Prostate gland (tissue), 2 donors: Measurements from ENCODE around the gene FAM89B. TPM values are rescaled to one million over a fixed set of nuclear protein-coding genes. Genes with fewer than 3 reads are reported as not detected.
A peak's percentile ranks its signal among the peaks of the same experiment; 100 is the strongest.

Experiments used
- DNase-seq: peaks from one replicate; pipeline ENCODE4 v3.0.0-alpha.2; 2019; ENCODE audit warnings: low spot score
- H3K27ac ChIP-seq, 2 donors: fragments of 200-600 bp; sonication (generic); 2 replicates each; pipeline ENCODE4 v1.5.1; 2017 to 2019
- H3K27me3 ChIP-seq: fragments of 200-600 bp; sonication (generic); replicated peaks from 2 replicates; pipeline ENCODE4 v1.5.1; 2019; ENCODE audit not compliant: insufficient read depth
- H3K36me3 ChIP-seq, 2 donors: fragments of 200-600 bp; sonication (generic); 1 replicate in 1 of 2; 2 replicates in 1 of 2; pipeline versions ENCODE4 v1.5.1 to v1.8.1; 2017 to 2019
- H3K4me1 ChIP-seq: fragments of 200-600 bp; sonication (generic); replicated peaks from 2 replicates; pipeline ENCODE4 v1.5.1; 2019
- H3K4me3 ChIP-seq, 2 donors: fragments of 200-600 bp; sonication (generic); 2 replicates each; pipeline ENCODE4 v1.5.1; 2017 to 2019
- H3K9me3 ChIP-seq: fragments of 200-600 bp; sonication (generic); 2 replicates; pipeline ENCODE4 v1.5.1; 2017
- POLR2A ChIP-seq: fragments of 450-650 bp; IDR thresholded peaks from one replicate; pipeline ENCODE4 v1.6.1; 2016; ENCODE audit warnings: antibody characterized with exemption, mild to moderate bottlenecking
- POLR2AphosphoS5 ChIP-seq: sonication (generic); formaldehyde crosslinking; IDR thresholded peaks from one replicate; pipeline ENCODE4 v1.6.1; 2017; ENCODE audit warnings: antibody characterized with exemption
- WGBS: methylation state at CpG from one replicate; pipeline ENCODE4 v1.1.5; 2018; 5-methylcytosine and 5-hydroxymethylcytosine counted together
- intact Hi-C: fragments of 100-400 bp; cut with DNase I; formaldehyde crosslinking; loops from one replicate; pipeline ENCODE4 v1.14.2; 2022
- total RNA-seq, 2 donors: library from RNA; depleted of rRNA; stranded (reverse); fragments of >200 nt; gene quantifications; one replicate each; pipeline ENCODE4 v1.1.0, GENCODE V29; 2016
- TF ChIP-seq, protein P1 (sequence below), 4 experiments: fragments of 200-600 bp in 2 of 4; fragments of 450-650 bp in 2 of 4; sonication (generic) in 2 of 4; IDR thresholded peaks; 1 replicate in 3 of 4; 2 replicates in 1 of 4; pipeline ENCODE4 v1.5.1; 2016 to 2019; ENCODE audit warnings: antibody characterized with exemption in 4 of 4, mild to moderate bottlenecking in 2 of 4, moderate library complexity in 2 of 4

Gene FAM89B
- total RNA-seq, 2 donors from 2014 or later, result 68.6 to 92.6 TPM

GRCh38 chr11:65615950-65616574 lies 43.7 kb downstream of the FAM89B start:
- H3K9me3 ChIP-seq, result no peaks in the 10 kb centered on the region
- peak overlapping the region; percentile 75 to 90 for H3K4me3 ChIP-seq
- no peaks in the 10 kb centered on the region for H3K27me3 ChIP-seq
- intact Hi-C loops, result loop anchor here (5.0 kb wide), 1 partner anchor 36 kb away; no protein-coding TSS in a partner anchor
- DNase-seq, result no peak
- peaks cover 30% of the 10 kb centered on the region for H3K4me1 ChIP-seq
- WGBS, result 2% methylated on average over 23 of the region's 50 CpGs
- no peak for TF ChIP-seq POLR2AphosphoS5
- TF ChIP-seq POLR2A, result no peak
- TF ChIP-seq, protein P1, sequence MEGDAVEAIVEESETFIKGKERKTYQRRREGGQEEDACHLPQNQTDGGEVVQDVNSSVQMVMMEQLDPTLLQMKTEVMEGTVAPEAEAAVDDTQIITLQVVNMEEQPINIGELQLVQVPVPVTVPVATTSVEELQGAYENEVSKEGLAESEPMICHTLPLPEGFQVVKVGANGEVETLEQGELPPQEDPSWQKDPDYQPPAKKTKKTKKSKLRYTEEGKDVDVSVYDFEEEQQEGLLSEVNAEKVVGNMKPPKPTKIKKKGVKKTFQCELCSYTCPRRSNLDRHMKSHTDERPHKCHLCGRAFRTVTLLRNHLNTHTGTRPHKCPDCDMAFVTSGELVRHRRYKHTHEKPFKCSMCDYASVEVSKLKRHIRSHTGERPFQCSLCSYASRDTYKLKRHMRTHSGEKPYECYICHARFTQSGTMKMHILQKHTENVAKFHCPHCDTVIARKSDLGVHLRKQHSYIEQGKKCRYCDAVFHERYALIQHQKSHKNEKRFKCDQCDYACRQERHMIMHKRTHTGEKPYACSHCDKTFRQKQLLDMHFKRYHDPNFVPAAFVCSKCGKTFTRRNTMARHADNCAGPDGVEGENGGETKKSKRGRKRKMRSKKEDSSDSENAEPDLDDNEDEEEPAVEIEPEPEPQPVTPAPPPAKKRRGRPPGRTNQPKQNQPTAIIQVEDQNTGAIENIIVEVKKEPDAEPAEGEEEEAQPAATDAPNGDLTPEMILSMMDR (IDR thresholded peaks at IDR 0.05), result no peak
- H3K36me3 ChIP-seq, result peaks cover 14 to 32% of the 10 kb centered on the region in 2 donors
- H3K27ac ChIP-seq, result peak overlapping the region; percentile 76 to 79

DNA sequence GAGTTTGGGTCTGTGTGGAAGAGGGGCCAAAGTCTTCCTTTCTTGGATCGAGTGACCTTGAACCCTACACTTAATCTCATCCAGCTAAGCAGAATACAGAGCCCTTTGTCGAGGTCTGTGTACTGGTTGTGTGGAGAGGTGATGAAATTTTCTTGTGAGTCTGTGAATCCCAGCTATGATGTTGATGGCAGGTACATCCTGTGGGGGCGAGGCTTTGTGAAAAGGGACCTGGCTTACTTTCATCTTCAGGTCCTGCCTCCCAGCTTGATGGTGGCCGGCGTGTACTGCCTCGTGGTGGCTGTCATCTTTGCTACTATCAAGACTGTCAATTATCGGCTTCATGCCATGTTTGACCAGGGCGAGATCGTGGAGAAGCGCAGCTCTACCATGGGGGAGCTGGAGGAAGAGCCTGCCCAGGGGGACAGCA lies 44.2 kb downstream of the FAM89B start:
- DNase-seq, result no peak
- Histone ChIP-seq H3K9me3 (no peaks in the 10 kb centered on the region), H3K4me3 (peak overlapping the region; percentile 75 to 90), H3K4me1 (peaks cover 26% of the 10 kb centered on the region), H3K27ac (no peak overlapping the region), H3K27me3 (no peaks in the 10 kb centered on the region), H3K36me3 (peaks cover 14 to 32% of the 10 kb centered on the region in 2 donors)
- 62% methylated on average over 10 of the region's 10 CpGs for WGBS
- intact Hi-C loops, result loop anchor here (5.0 kb wide), 1 partner anchor 36 kb away; no protein-coding TSS in a partner anchor
- TF ChIP-seq POLR2A (no peak), POLR2AphosphoS5 (no peak)
- TF ChIP-seq, protein P1 (IDR thresholded peaks at IDR 0.05), result no peak

- Histone ChIP-seq H3K27me3 (no peaks in the 10 kb centered on the region), H3K4me3 (no peak overlapping the region), H3K4me1 (peaks cover 19% of the 10 kb centered on the region), H3K27ac (no peak overlapping the region), H3K9me3 (no peaks in the 10 kb centered on the region), H3K36me3 (peaks cover 14 to 32% of the 10 kb centered on the region in 2 donors)
- TF ChIP-seq POLR2AphosphoS5 (no peak), POLR2A (no peak)
- TF ChIP-seq, protein P1 (IDR thresholded peaks at IDR 0.05), result no peak
- 93% methylated on average over 17 of the region's 17 CpGs for WGBS
- DNase-seq, result no peak
- intact Hi-C loops, result loop anchor here (5.0 kb wide), 1 partner anchor 35 kb away; no protein-coding TSS in a partner anchor
Measured at GRCh38 chr11:65617136-65617850, 45.0 kb downstream of the FAM89B start.

DNA sequence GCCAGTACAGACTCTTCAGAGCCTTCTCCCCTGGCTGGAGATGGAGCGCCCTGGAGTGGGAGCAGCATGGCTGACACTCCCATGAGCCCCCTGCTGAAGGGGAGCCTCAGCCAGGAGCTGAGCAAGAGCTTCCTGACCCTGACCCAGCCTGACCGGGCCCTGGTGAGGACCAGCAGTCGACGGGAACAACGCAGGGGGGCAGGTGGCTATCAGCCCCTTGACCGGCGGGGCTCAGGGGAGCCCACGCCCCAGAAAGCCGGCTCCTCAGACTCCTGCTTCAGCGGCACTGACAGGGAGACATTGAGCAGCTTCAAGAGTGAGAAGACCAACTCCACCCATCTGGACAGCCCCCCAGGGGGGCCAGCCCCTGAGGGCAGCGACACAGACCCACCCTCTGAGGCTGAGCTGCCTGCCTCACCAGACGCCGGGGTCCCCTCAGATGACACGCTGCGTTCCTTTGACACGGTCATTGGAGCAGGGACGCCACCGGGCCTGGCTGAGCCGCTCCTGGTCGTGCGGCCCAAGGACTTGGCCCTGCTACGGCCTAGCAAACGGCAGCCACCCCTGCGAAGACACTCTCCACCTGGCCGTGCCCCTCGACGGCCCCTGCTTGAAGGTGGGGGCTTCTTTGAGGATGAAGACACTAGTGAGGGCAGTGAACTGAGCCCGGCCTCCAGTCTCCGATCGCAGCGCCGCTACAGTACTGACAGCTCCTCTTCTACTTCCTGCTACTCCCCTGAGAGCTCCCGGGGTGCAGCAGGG lies 45.8 kb downstream of the FAM89B start:
- 95% methylated on average over 21 of the region's 33 CpGs for WGBS
- H3K27me3 ChIP-seq, result no peaks in the 10 kb centered on the region
- H3K36me3 ChIP-seq, result peaks cover 14 to 32% of the 10 kb centered on the region in 2 donors
- H3K4me1 ChIP-seq, result peaks cover 11% of the 10 kb centered on the region
- no peak for TF ChIP-seq POLR2A
- TF ChIP-seq, protein P1 (IDR thresholded peaks at IDR 0.05), result no peak
- TF ChIP-seq POLR2AphosphoS5, result no peak
- DNase-seq, result no peak
- H3K9me3 ChIP-seq, result no peaks in the 10 kb centered on the region
- H3K4me3 ChIP-seq, result no peak overlapping the region
- intact Hi-C loops, result loop anchor here (5.0 kb wide), 1 partner anchor 34 kb away; no protein-coding TSS in a partner anchor
- H3K27ac ChIP-seq, result no peak overlapping the region
